IMR-90 (cell line): Measurements from ENCODE around the gene CDK5R1. TPM values are rescaled to one million over a fixed set of nuclear protein-coding genes. Genes with fewer than 3 reads are reported as not detected.

Source experiments
- ATAC-seq: fragments of 200-7000 bp; cut with Tn5 transposase; 2 replicates; pipeline ENCODE4 v1.9.1; 2020; ENCODE audit warnings: low read depth, mild to moderate bottlenecking, moderate library complexity
- BruUV-seq: library from RNA; stranded (reverse); fragments of 400-500 nt; replicated peaks from 2 replicates; lab custom pipeline; 2021; lab: Mats Ljungman, UMichigan
- CTCF ChIA-PET: fragments of 300-600 bp; formaldehyde crosslinking; extraction: SDS; loops from one replicate; lab custom pipeline; 2021; ENCODE audit warnings: antibody characterized with exemption; lab: Yijun Ruan, JAX
- POLR2A ChIA-PET: fragments of 300-600 bp; sonication (Branson Sonifier 250); formaldehyde crosslinking; loops from one replicate; lab custom pipeline; 2022; ENCODE audit warnings: antibody characterized with exemption; ENCODE audit not compliant: unreplicated experiment; lab: Charles Lee
- DNase-seq: peaks from one replicate; pipeline ENCODE4 v3.0.0; 2013
- H2AFZ ChIP-seq: replicated peaks from 2 replicates; pipeline ENCODE3; 2013; ENCODE audit warnings: low read length, mild to moderate bottlenecking; ENCODE audit not compliant: poor library complexity
- H2AK5ac ChIP-seq: 2 replicates; pipeline ENCODE4 v1.6.1; 2013; ENCODE audit warnings: low read depth, low read length, inconsistent platforms
- H2AK9ac ChIP-seq: replicated peaks from 2 replicates; pipeline ENCODE3; 2013; ENCODE audit warnings: mild to moderate bottlenecking, low read depth, low read length, moderate library complexity; ENCODE audit not compliant: poor library complexity
- H2BK120ac ChIP-seq: 2 replicates; pipeline ENCODE4 v1.6.1; 2013; ENCODE audit warnings: low read depth, low read length, inconsistent platforms
- H2BK15ac ChIP-seq: 3 replicates; pipeline ENCODE4 v1.6.1; 2013; ENCODE audit warnings: low read depth, low read length, inconsistent platforms
- H2BK20ac ChIP-seq: 2 replicates; pipeline ENCODE4 v1.6.1; 2013; ENCODE audit warnings: low read depth, mild to moderate bottlenecking, inconsistent platforms, low read length, moderate library complexity
- H2BK5ac ChIP-seq: 2 replicates; pipeline ENCODE4 v1.6.1; 2013; ENCODE audit warnings: mild to moderate bottlenecking, low read depth, low read length, inconsistent platforms; ENCODE audit not compliant: poor library complexity, severe bottlenecking
- H3K14ac ChIP-seq: replicated peaks from 2 replicates; pipeline ENCODE4 v1.6.1; 2013; ENCODE audit warnings: low read depth, low read length, inconsistent platforms
- H3K18ac ChIP-seq: 2 replicates; pipeline ENCODE4 v1.6.1; 2013; ENCODE audit warnings: low read depth, low read length, control low read depth
- H3K23ac ChIP-seq: 2 replicates; pipeline ENCODE4 v1.6.1; 2013; ENCODE audit warnings: low read depth, low read length, inconsistent platforms
- H3K27ac ChIP-seq: 2 replicates; pipeline ENCODE4 v1.5.1; 2013; ENCODE audit warnings: mild to moderate bottlenecking, control low read depth, low read length; ENCODE audit not compliant: insufficient read depth
- H3K27me3 ChIP-seq: 2 replicates; pipeline ENCODE4 v1.6.1; 2013; ENCODE audit warnings: low read length; ENCODE audit not compliant: control insufficient read depth, insufficient read depth
- H3K36me3 ChIP-seq: 2 replicates; pipeline ENCODE4 v1.6.1; 2013; ENCODE audit warnings: low read length, mixed read lengths; ENCODE audit not compliant: control insufficient read depth, insufficient read depth
- H3K4ac ChIP-seq: 2 replicates; pipeline ENCODE4 v1.6.1; 2013; ENCODE audit warnings: low read depth, low read length, inconsistent platforms
- H3K4me1 ChIP-seq: 2 replicates; pipeline ENCODE4 v1.6.1; 2013; ENCODE audit warnings: low read length, mixed read lengths; ENCODE audit not compliant: control insufficient read depth, insufficient read depth
- H3K4me2 ChIP-seq: 2 replicates; pipeline ENCODE4 v1.6.1; 2013; ENCODE audit warnings: low read depth, mild to moderate bottlenecking, control low read depth, low read length, moderate library complexity
- H3K4me3 ChIP-seq: 2 replicates; pipeline ENCODE4 v1.5.1; 2013; ENCODE audit warnings: low read depth, mild to moderate bottlenecking, control low read depth, low read length, moderate library complexity; ENCODE audit not compliant: insufficient read depth
- H3K56ac ChIP-seq: 2 replicates; pipeline ENCODE4 v1.6.1; 2013; ENCODE audit warnings: low read length, inconsistent platforms; ENCODE audit not compliant: insufficient read depth; ENCODE audit errors: extremely low read depth
- H3K79me1 ChIP-seq, 2 experiments: 2 replicates each; pipeline ENCODE4 v1.6.1; 2013; ENCODE audit warnings: low read length in 2 of 2, inconsistent platforms in 1 of 2, low read depth in 1 of 2
- H3K9ac ChIP-seq: 2 replicates; pipeline ENCODE4 v1.6.1; 2013; ENCODE audit warnings: low read depth, low read length, control low read depth
- H3K9me1 ChIP-seq: 2 replicates; pipeline ENCODE4 v1.6.1; 2013; ENCODE audit warnings: low read length, inconsistent platforms; ENCODE audit not compliant: insufficient read depth
- H3K9me3 ChIP-seq: 2 replicates; pipeline ENCODE4 v1.6.1; 2013; ENCODE audit warnings: low read length; ENCODE audit not compliant: control insufficient read depth, insufficient read depth
- H4K20me1 ChIP-seq: 2 replicates; pipeline ENCODE4 v1.6.1; 2013; ENCODE audit warnings: low read length, inconsistent platforms; ENCODE audit not compliant: insufficient read depth
- H4K5ac ChIP-seq: 2 replicates; pipeline ENCODE4 v1.6.1; 2013; ENCODE audit warnings: mild to moderate bottlenecking, low read depth, low read length, control low read depth
- H4K8ac ChIP-seq, 2 experiments: 2 replicates each; pipeline ENCODE4 v1.6.1; 2013; ENCODE audit warnings: low read depth in 2 of 2, low read length in 2 of 2, control low read depth in 1 of 2, inconsistent platforms in 1 of 2
- H4K91ac ChIP-seq: 2 replicates; pipeline ENCODE4 v1.6.1; 2013; ENCODE audit warnings: low read depth, low read length, inconsistent platforms; ENCODE audit not compliant: insufficient read depth
- BHLHE40 ChIP-seq: fragments of 150-350 bp; IDR thresholded peaks from 2 replicates; pipeline ENCODE4 v1.6.1; 2016; ENCODE audit warnings: mild to moderate bottlenecking, low read depth, low read length
- CEBPB ChIP-seq: IDR thresholded peaks from 2 replicates; pipeline ENCODE4 v1.6.1; 2012; ENCODE audit warnings: low read depth, low read length, improper control_type of control experiment
- CHD1 ChIP-seq: IDR thresholded peaks from 2 replicates; pipeline ENCODE4 v1.6.1; 2012; ENCODE audit warnings: low read depth, low read length, improper control_type of control experiment
- FOS ChIP-seq: fragments of 150-350 bp; IDR thresholded peaks from 2 replicates; pipeline ENCODE4 v1.6.1; 2016; ENCODE audit warnings: low read depth, low read length
- MAFK ChIP-seq: IDR thresholded peaks from 2 replicates; pipeline ENCODE4 v1.6.1; 2012; ENCODE audit warnings: low read depth, low read length, improper control_type of control experiment
- MAZ ChIP-seq: IDR thresholded peaks from 2 replicates; pipeline ENCODE4 v1.6.1; 2012; ENCODE audit warnings: low read depth, mild to moderate bottlenecking, low read length, improper control_type of control experiment, moderate library complexity, borderline replicate concordance
- MXI1 ChIP-seq: IDR thresholded peaks from 2 replicates; pipeline ENCODE4 v1.6.1; 2012; ENCODE audit warnings: low read depth, mild to moderate bottlenecking, low read length, moderate library complexity, borderline replicate concordance
- NFE2L2 ChIP-seq: fragments of 150-350 bp; IDR thresholded peaks from 2 replicates; pipeline ENCODE4 v1.6.1; 2016; ENCODE audit warnings: low read depth, mild to moderate bottlenecking, low read length
- POLR2A ChIP-seq: IDR thresholded peaks from 2 replicates; pipeline ENCODE4 v1.6.1; 2012; ENCODE audit warnings: mild to moderate bottlenecking, low read depth, low read length
- RAD21 ChIP-seq: IDR thresholded peaks from 2 replicates; pipeline ENCODE4 v1.6.1; 2012; ENCODE audit warnings: low read length, improper control_type of control experiment
- RCOR1 ChIP-seq: IDR thresholded peaks from 2 replicates; pipeline ENCODE4 v1.6.1; 2012; ENCODE audit warnings: mild to moderate bottlenecking, low read length, improper control_type of control experiment; ENCODE audit not compliant: insufficient replicate concordance
- RFX5 ChIP-seq: IDR thresholded peaks from 2 replicates; pipeline ENCODE4 v1.8.0; 2012; ENCODE audit warnings: low read depth, mild to moderate bottlenecking, low read length, moderate library complexity
- SMC3 ChIP-seq: fragments of 150-350 bp; IDR thresholded peaks from 2 replicates; pipeline ENCODE4 v1.6.1; 2016; ENCODE audit warnings: low read depth, mild to moderate bottlenecking, antibody characterized with exemption, low read length, moderate library complexity
- WGBS, 2 experiments: methylation state at CpG; one replicate each; pipeline versions ENCODE4 v1.1.5 to v1.1.7; 2013; ENCODE audit warnings: missing lambda C conversion rate in 2 of 2; ENCODE audit not compliant: insufficient read length in 1 of 2; ENCODE audit errors: extremely low coverage in 2 of 2; 5-methylcytosine and 5-hydroxymethylcytosine counted together
- dilution Hi-C: fragments of 300-500 bp; cut with HindIII; formaldehyde crosslinking; loops from one replicate; pipeline ENCODE4 v1.14.3; 2018; ENCODE audit warnings: low sequenced_read_pairs; ENCODE audit not compliant: unreplicated experiment
- in situ Hi-C: fragments of 300-500 bp; cut with MboI; formaldehyde crosslinking; loops from 3 replicates; pipeline ENCODE4 v1.14.3; 2019; ENCODE audit warnings: low sequenced_read_pairs, inconsistent platforms, mixed read lengths
- intact Hi-C: fragments of 100-400 bp; cut with micrococcal nuclease; formaldehyde crosslinking; loops from 2 replicates; pipeline ENCODE4 v1.10.0; 2022
- polyA plus RNA-seq, 3 experiments: library from polyadenylated mRNA; depleted of rRNA; stranded (reverse); fragments of >200 nt; gene quantifications; 2 replicates each; pipeline ENCODE4 v1.2.3, GENCODE V29; 2012; ENCODE audit warnings: low replicate concordance in 1 of 3
- total RNA-seq: library from RNA; depleted of rRNA; stranded (reverse); fragments of >200 nt; gene quantifications from 2 replicates; pipeline ENCODE4 v1.2.3, GENCODE V29; 2012
- TF ChIP-seq, protein P1 (sequence below): conservative IDR thresholded peaks from 2 replicates; pipeline ENCODE4 v1.5.1; 2012; ENCODE audit warnings: mild to moderate bottlenecking, low read depth, low read length, improper control_type of control experiment
- TF ChIP-seq, protein P2 (sequence below): fragments of 150-350 bp; IDR thresholded peaks from 2 replicates; pipeline ENCODE4 v1.6.1; 2017; ENCODE audit warnings: mild to moderate bottlenecking, antibody characterized with exemption, low read length, low read depth
- TF ChIP-seq, protein P3 (sequence below): fragments of 150-350 bp; IDR thresholded peaks from 2 replicates; pipeline ENCODE4 v1.6.1; 2016; ENCODE audit warnings: low read depth, mild to moderate bottlenecking, low read length, moderate library complexity, borderline replicate concordance

Gene CDK5R1
- total and polyA plus RNA-seq, 2 of the 4 experiments (the other 2 are of a cell fraction): 0.36 to 0.74 TPM

DNA sequence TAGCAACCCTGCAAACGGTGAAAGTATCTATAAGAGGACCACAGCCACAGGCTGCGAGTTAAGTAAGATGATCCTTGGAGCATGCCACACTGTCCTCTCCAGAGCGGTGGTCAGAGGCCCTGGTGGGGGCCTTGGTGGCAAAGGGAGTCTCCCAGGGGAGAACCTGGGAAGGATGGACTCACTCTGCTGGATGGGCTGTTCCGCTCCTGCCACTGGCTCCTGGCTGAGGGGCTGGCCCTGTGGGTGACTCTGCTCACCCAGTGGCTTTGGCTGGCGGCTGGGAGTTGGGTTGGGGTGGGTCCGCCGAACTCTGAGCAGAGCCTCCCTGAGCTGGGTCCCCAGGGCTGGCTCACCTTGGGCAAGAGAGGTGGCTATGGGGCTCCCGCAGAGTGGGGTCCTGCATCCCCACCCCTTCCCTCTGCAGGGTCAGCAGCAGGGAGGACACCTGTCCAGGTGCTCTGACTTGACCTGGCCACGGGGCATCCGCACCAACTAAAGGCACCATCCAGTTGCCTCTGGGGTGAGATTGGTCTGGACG is 7.3 kb downstream of the CDK5R1 start:
- no peak overlapping the region for H3K9ac ChIP-seq

More for the DNA sequence above, 7.3 kb downstream of the CDK5R1 start:
- no peak overlapping the region for H2BK5ac ChIP-seq
- no peak overlapping the region for H3K23ac ChIP-seq
- no peaks in the 10 kb centered on the region for H3K27me3 ChIP-seq
- dilution Hi-C loops (no loop called here), in situ Hi-C loops (loop anchor here (25.0 kb wide), 1 partner anchor 268 kb away; no protein-coding TSS in a partner anchor), intact Hi-C loops (no loop called here)
- H3K4me3 ChIP-seq: no peak overlapping the region
- peaks cover 10% of the 10 kb centered on the region for H3K9me1 ChIP-seq
- TF ChIP-seq NFE2L2: no peak
- no peak for TF ChIP-seq RAD21
- TF ChIP-seq, protein P1, sequence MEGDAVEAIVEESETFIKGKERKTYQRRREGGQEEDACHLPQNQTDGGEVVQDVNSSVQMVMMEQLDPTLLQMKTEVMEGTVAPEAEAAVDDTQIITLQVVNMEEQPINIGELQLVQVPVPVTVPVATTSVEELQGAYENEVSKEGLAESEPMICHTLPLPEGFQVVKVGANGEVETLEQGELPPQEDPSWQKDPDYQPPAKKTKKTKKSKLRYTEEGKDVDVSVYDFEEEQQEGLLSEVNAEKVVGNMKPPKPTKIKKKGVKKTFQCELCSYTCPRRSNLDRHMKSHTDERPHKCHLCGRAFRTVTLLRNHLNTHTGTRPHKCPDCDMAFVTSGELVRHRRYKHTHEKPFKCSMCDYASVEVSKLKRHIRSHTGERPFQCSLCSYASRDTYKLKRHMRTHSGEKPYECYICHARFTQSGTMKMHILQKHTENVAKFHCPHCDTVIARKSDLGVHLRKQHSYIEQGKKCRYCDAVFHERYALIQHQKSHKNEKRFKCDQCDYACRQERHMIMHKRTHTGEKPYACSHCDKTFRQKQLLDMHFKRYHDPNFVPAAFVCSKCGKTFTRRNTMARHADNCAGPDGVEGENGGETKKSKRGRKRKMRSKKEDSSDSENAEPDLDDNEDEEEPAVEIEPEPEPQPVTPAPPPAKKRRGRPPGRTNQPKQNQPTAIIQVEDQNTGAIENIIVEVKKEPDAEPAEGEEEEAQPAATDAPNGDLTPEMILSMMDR: no peak
- no peak for TF ChIP-seq CEBPB
- no peak for TF ChIP-seq RFX5
- TF ChIP-seq CHD1: no peak
- TF ChIP-seq, protein P2, sequence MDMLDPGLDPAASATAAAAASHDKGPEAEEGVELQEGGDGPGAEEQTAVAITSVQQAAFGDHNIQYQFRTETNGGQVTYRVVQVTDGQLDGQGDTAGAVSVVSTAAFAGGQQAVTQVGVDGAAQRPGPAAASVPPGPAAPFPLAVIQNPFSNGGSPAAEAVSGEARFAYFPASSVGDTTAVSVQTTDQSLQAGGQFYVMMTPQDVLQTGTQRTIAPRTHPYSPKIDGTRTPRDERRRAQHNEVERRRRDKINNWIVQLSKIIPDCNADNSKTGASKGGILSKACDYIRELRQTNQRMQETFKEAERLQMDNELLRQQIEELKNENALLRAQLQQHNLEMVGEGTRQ: no peak
- no peak for TF ChIP-seq MAZ
- no peak for TF ChIP-seq MXI1
- no peak for TF ChIP-seq BHLHE40
- no peak for TF ChIP-seq SMC3
- TF ChIP-seq FOS: no peak
- TF ChIP-seq MAFK: no peak
- no peak for TF ChIP-seq POLR2A
- TF ChIP-seq, protein P3, sequence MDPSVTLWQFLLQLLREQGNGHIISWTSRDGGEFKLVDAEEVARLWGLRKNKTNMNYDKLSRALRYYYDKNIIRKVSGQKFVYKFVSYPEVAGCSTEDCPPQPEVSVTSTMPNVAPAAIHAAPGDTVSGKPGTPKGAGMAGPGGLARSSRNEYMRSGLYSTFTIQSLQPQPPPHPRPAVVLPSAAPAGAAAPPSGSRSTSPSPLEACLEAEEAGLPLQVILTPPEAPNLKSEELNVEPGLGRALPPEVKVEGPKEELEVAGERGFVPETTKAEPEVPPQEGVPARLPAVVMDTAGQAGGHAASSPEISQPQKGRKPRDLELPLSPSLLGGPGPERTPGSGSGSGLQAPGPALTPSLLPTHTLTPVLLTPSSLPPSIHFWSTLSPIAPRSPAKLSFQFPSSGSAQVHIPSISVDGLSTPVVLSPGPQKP: no peak
- no peak for TF ChIP-seq RCOR1
- H3K4me2 ChIP-seq: no peak overlapping the region
- no peak overlapping the region for H3K18ac ChIP-seq
- no peak overlapping the region for H4K91ac ChIP-seq
- peaks cover 2% of the 10 kb centered on the region; the same call in 1 of the 2 replicates for H3K36me3 ChIP-seq
- no peak overlapping the region for H4K8ac ChIP-seq
- ATAC-seq: no peak
- POLR2A ChIA-PET: no interaction called here
- H3K4ac ChIP-seq: no peak overlapping the region
- H2AFZ ChIP-seq: no peak overlapping the region
- no peak overlapping the region for H3K56ac ChIP-seq
- CTCF ChIA-PET: no interaction called here
- no peak overlapping the region for H3K27ac ChIP-seq
- no peaks in the 10 kb centered on the region for H3K9me3 ChIP-seq
- H4K20me1 ChIP-seq: peaks cover 4% of the 10 kb centered on the region; the same call in 1 of the 2 replicates
- no peak overlapping the region for H3K14ac ChIP-seq
- H2AK5ac ChIP-seq: no peak overlapping the region
- no peaks in the 10 kb centered on the region; a peak in 1 of 4 replicates for H3K79me1 ChIP-seq
- no peak overlapping the region for H2BK120ac ChIP-seq
- no peak overlapping the region for H2AK9ac ChIP-seq
- no peak for DNase-seq
- WGBS, 2 experiments: 79% methylated on average over 5 of the region's 11 CpGs; no CpG with 5 or more reads in 1 of the 2 experiments
- BruUV-seq: no TSS peak
- H3K4me1 ChIP-seq: peaks cover 6% of the 10 kb centered on the region
- H2BK20ac ChIP-seq: no peak overlapping the region
- no peak overlapping the region for H2BK15ac ChIP-seq
- no peak overlapping the region for H4K5ac ChIP-seq
